ENCODE results near the gene DDAH1. TPM values are rescaled to one million over a fixed set of nuclear protein-coding genes. Genes with fewer than 3 reads are reported as not detected.

Gene DDAH1
- total RNA-seq, 1 experiment from 2014 or later, result 36.3 TPM

DNA sequence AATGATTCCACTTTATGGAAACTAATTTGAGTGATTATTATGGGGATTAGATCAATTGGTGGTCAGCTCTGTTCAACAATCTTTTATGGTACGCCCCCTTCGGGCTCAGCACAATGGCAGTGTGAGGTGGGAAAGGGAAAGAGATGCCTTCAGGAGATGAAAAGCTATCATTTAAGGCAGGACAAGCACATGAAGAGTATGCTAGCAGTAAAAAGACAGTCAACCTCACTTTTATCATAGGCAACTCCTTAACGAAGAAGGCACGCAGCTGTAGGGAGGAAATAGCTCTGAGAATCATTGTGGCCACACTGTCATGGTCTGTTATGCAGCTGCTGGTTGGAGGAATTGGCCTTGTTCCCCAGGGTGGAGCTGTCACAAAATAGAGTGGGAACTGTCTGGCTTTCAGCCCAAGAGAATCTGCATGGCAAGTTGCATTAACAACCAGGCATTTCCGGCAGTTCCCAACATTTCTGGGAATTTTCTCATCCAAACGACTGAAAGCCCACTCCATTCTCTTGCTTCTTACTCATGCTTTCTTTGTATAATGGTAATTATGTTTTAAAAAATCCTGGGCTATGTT lies 134.2 kb downstream of the DDAH1 start:
- Histone ChIP-seq H2BK120ac (ENCODE audit: low read depth, low read length, poor library complexity, severe bottlenecking) (no peak overlapping the region), H3K23ac (ENCODE audit: insufficient read length, low read depth, low read length) (no peak overlapping the region), H2BK20ac (ENCODE audit: low read depth, low read length, poor library complexity, severe bottlenecking) (no peak overlapping the region), H3K14ac (ENCODE audit: insufficient read depth, low read length) (no peak overlapping the region), H3K79me2 (ENCODE audit: insufficient read depth, low read length) (peaks cover 3% of the 10 kb centered on the region; the same call in 1 of the 2 replicates), H2BK12ac (ENCODE audit: insufficient read length, low read depth, low read length) (peak overlapping the region; percentile 38), H3T11ph (ENCODE audit: low read length) (no peak overlapping the region), H4K5ac (ENCODE audit: insufficient read length, low read depth, low read length) (no peak overlapping the region), H3K4me1 (ENCODE audit: insufficient read depth, low read length) (peaks cover 18% of the 10 kb centered on the region), H2AFZ (ENCODE audit: low read length) (no peak overlapping the region), H2AK5ac (ENCODE audit: insufficient read length, low read length) (peak overlapping the region; percentile 30), H3K79me1 (ENCODE audit: insufficient read depth, low read depth, low read length, poor library complexity, severe bottlenecking) (no peaks in the 10 kb centered on the region), H3K4ac (ENCODE audit: low read depth, low read length) (no peak overlapping the region; the same call in 1 of the 2 replicates), H3K23me2 (ENCODE audit: insufficient read length, low read depth, low read length, poor library complexity, severe bottlenecking) (no peaks in the 10 kb centered on the region), H2BK15ac (ENCODE audit: low read depth, low read length) (no peak overlapping the region), H3K9me3 (ENCODE audit: control insufficient read depth, low read depth, low read length) (no peaks in the 10 kb centered on the region), H3K4me2 (ENCODE audit: insufficient read depth, insufficient read length, low read length) (no peak overlapping the region), H2BK5ac (ENCODE audit: insufficient read length, low read length) (peak overlapping the region; percentile 46), H4K91ac (ENCODE audit: insufficient read length, low read depth, low read length) (no peak overlapping the region), H4K8ac (replicated peaks; ENCODE audit: insufficient read length, low read depth, low read length) (no peak overlapping the region), H3K9ac (ENCODE audit: extremely low read depth, insufficient read length, low read length) (no peak overlapping the region), H3K27ac (ENCODE audit: insufficient read length, low read depth, low read length) (peak overlapping the region; percentile 21), H3K56ac (ENCODE audit: insufficient read length, low read depth, low read length) (no peak overlapping the region), H3K18ac (ENCODE audit: insufficient read length, low read depth, low read length) (no peak overlapping the region), H4K20me1 (ENCODE audit: control insufficient read depth, insufficient read depth, insufficient read length) (no peaks in the 10 kb centered on the region), H3K27me3 (ENCODE audit: insufficient read depth, low read length) (no peaks in the 10 kb centered on the region)
- no CpG with 5 or more reads among the region's 6 CpGs for WGBS (ENCODE audit: extremely low coverage, insufficient read length, low lambda C conversion rate)
- peaks cover 26 to 38% of the 10 kb centered on the region in 2 experiments for H3K4me1 Mint-ChIP-seq
- no peaks in the 10 kb centered on the region for H3K27me3 Mint-ChIP-seq (ENCODE audit: low read depth)
- peaks cover 0 to 12% of the 10 kb centered on the region in 2 experiments; a peak in 2 of 5 replicates for H3K9me3 Mint-ChIP-seq
- DNase-seq, result no peak
- peak overlapping the region; percentile 23 to 61 (median 41); a peak in 5 of 7 replicates for H3K27ac Mint-ChIP-seq
- peaks cover 0 to 7% (median 0%) of the 10 kb centered on the region in 3 experiments; a peak in 3 of 7 replicates for H3K36me3 Mint-ChIP-seq (ENCODE audit: insufficient read depth in 1 of 3, low read depth in 3 of 3)
- no peak overlapping the region for H3K4me3 Mint-ChIP-seq
- TF ChIP-seq, protein P1, sequence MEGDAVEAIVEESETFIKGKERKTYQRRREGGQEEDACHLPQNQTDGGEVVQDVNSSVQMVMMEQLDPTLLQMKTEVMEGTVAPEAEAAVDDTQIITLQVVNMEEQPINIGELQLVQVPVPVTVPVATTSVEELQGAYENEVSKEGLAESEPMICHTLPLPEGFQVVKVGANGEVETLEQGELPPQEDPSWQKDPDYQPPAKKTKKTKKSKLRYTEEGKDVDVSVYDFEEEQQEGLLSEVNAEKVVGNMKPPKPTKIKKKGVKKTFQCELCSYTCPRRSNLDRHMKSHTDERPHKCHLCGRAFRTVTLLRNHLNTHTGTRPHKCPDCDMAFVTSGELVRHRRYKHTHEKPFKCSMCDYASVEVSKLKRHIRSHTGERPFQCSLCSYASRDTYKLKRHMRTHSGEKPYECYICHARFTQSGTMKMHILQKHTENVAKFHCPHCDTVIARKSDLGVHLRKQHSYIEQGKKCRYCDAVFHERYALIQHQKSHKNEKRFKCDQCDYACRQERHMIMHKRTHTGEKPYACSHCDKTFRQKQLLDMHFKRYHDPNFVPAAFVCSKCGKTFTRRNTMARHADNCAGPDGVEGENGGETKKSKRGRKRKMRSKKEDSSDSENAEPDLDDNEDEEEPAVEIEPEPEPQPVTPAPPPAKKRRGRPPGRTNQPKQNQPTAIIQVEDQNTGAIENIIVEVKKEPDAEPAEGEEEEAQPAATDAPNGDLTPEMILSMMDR (conservative IDR thresholded peaks at IDR 0.05), result no peak

All from H9 (cell line).